HepG2 (cell line): ENCODE measurements around the gene ARMC3. TPM values are rescaled to one million over a fixed set of nuclear protein-coding genes. Genes with fewer than 3 reads are reported as not detected.
"Not testable (repeated sequence)": the region's sequence is repeated elsewhere in the genome, so short reads cannot be mapped to it uniquely, and the experiment has no call there.

Experiments
- ATAC-seq: fragments of 200-7000 bp; cut with Tn5 transposase; 3 replicates; pipeline ENCODE4 v1.9.1; 2020; ENCODE audit warnings: mild to moderate bottlenecking, moderate library complexity
- BruUV-seq: library from RNA; stranded (reverse); fragments of 400-500 nt; replicated peaks from 2 replicates; lab custom pipeline; 2021; lab: Mats Ljungman, UMichigan
- CTCF ChIA-PET: fragments of 300-600 bp; formaldehyde crosslinking; extraction: SDS; loops from one replicate; lab custom pipeline; 2021; ENCODE audit warnings: low total read pairs, inconsistent platforms, low intra/inter-chr PET ratio; lab: Yijun Ruan, JAX
- POLR2A ChIA-PET: fragments of 350-600 bp; sonication (Branson Sonifier 250); formaldehyde crosslinking; loops from one replicate; lab custom pipeline; 2020; ENCODE audit warnings: antibody characterized with exemption, inconsistent platforms; lab: Yijun Ruan, JAX
- DNase-seq: peaks from one replicate; pipeline ENCODE4 v3.0.0-alpha.2; 2015; ENCODE audit warnings: low spot score
- FAIRE-seq: peaks from 3 replicates; lab custom pipeline; 2011; peaks lifted over from hg19 to GRCh38; lab: Jason Lieb, UNC
- H2AFZ ChIP-seq: one replicate; pipeline ENCODE4 v1.6.1; 2011; ENCODE audit warnings: low read length, inconsistent platforms
- H3K27ac ChIP-seq: fragments of 300-600 bp; 3 replicates; pipeline ENCODE4 v1.8.0; 2011; ENCODE audit warnings: mixed run types, mild to moderate bottlenecking, mixed read lengths, low read length, inconsistent platforms; ENCODE audit not compliant: insufficient read depth; ENCODE audit errors: extremely low read length
- H3K27me3 ChIP-seq, 2 experiments: fragments of 200-600 bp in 1 of 2; 2 replicates in 1 of 2; 3 replicates in 1 of 2; pipeline versions ENCODE4 v1.6.0 to v1.8.0; 2011; ENCODE audit warnings: low read length in 2 of 2, mild to moderate bottlenecking in 2 of 2, moderate library complexity in 2 of 2, inconsistent platforms in 1 of 2; ENCODE audit not compliant: insufficient read depth in 2 of 2, control insufficient read depth in 1 of 2
- H3K36me3 ChIP-seq, 2 experiments: fragments of 200-600 bp in 1 of 2; replicated peaks in 1 of 2; 2 replicates in 1 of 2; 3 replicates in 1 of 2; pipeline versions ENCODE4 v1.5.1 to v1.8.0; 2011; ENCODE audit warnings: low read length in 2 of 2, inconsistent platforms in 1 of 2; ENCODE audit not compliant: insufficient read depth in 2 of 2, control insufficient read depth in 1 of 2
- H3K4me1 ChIP-seq: 2 replicates; pipeline ENCODE4 v1.5.1; 2012; ENCODE audit warnings: low read length, inconsistent platforms; ENCODE audit not compliant: insufficient read depth
- H3K4me2 ChIP-seq: 2 replicates; pipeline ENCODE4 v1.6.0; 2011; ENCODE audit warnings: low read depth, low read length, inconsistent platforms
- H3K4me3 ChIP-seq, 3 experiments: fragments of 200-600 bp in 1 of 3; sonication (generic), shearing (Covaris generic) in 1 of 3; replicated peaks in 1 of 3; 2 replicates each; pipeline ENCODE4 v1.5.1; 2011 to 2016; ENCODE audit warnings: low read length in 3 of 3, inconsistent platforms in 2 of 3, low read depth in 2 of 3, mild to moderate bottlenecking in 2 of 3, control low read depth in 1 of 3, mixed read lengths in 1 of 3; ENCODE audit not compliant: insufficient read depth in 1 of 3
- H3K79me2 ChIP-seq: one replicate; pipeline ENCODE4 v1.6.1; 2011; ENCODE audit warnings: low read length, inconsistent platforms; ENCODE audit not compliant: insufficient read depth
- H3K9ac ChIP-seq: 2 replicates; pipeline ENCODE4 v1.6.0; 2011; ENCODE audit warnings: mild to moderate bottlenecking, low read depth, low read length, inconsistent platforms; ENCODE audit not compliant: insufficient read depth
- H3K9me3 ChIP-seq: 2 replicates; pipeline ENCODE4 v1.5.1; 2012; ENCODE audit warnings: mild to moderate bottlenecking, low read length
- H4K20me1 ChIP-seq: 2 replicates; pipeline ENCODE4 v1.6.0; 2011; ENCODE audit warnings: inconsistent platforms, mild to moderate bottlenecking, low read length, moderate library complexity; ENCODE audit not compliant: insufficient read depth
- GLI4 ChIP-seq: sonication (generic); formaldehyde crosslinking; IDR thresholded peaks from 2 replicates; pipeline ENCODE4 v1.5.1; 2020; ENCODE audit warnings: missing genetic modification reagents, mild to moderate bottlenecking, moderate library complexity, borderline replicate concordance
- HNRNPL ChIP-seq: fragments of 200-400 bp; formaldehyde crosslinking; IDR thresholded peaks from 2 replicates; pipeline ENCODE4 v1.6.1; 2017; ENCODE audit warnings: mild to moderate bottlenecking, low read depth, low read length
- LCORL ChIP-seq, 2 experiments: fragments of 450-650 bp in 1 of 2; sonication (generic) in 1 of 2; formaldehyde crosslinking in 1 of 2; IDR thresholded peaks; 2 replicates each; pipeline versions ENCODE4 v1.5.0 to v1.6.1; 2017 to 2020; ENCODE audit warnings: antibody characterized with exemption in 1 of 2, missing genetic modification reagents in 1 of 2
- PLRG1 ChIP-seq: fragments of 450-650 bp; conservative IDR thresholded peaks from 2 replicates; pipeline ENCODE4 v1.6.1; 2016
- RNF2 ChIP-seq: fragments of 450-650 bp; conservative IDR thresholded peaks from 2 replicates; pipeline ENCODE4 v1.6.1; 2016; ENCODE audit warnings: low read depth
- RORA ChIP-seq: sonication (generic); formaldehyde crosslinking; IDR thresholded peaks from 2 replicates; pipeline ENCODE4 v1.5.0; 2020; ENCODE audit warnings: mild to moderate bottlenecking, missing genetic modification reagents, moderate library complexity
- TEAD2 ChIP-seq: sonication (generic); formaldehyde crosslinking; IDR thresholded peaks from 2 replicates; pipeline ENCODE4 v1.9.0; 2021; ENCODE audit warnings: missing genetic modification reagents
- TP53 ChIP-seq: sonication (generic); formaldehyde crosslinking; conservative IDR thresholded peaks from 2 replicates; pipeline ENCODE4 v1.4.0; 2020; ENCODE audit warnings: missing genetic modification reagents
- ZNF549 ChIP-seq: sonication (generic); formaldehyde crosslinking; IDR thresholded peaks from 2 replicates; pipeline ENCODE4 v1.5.0; 2020; ENCODE audit warnings: missing genetic modification reagents
- ZNF577 ChIP-seq: sonication (generic); formaldehyde crosslinking; IDR thresholded peaks from 2 replicates; pipeline ENCODE4 v1.4.0; 2020; ENCODE audit warnings: mild to moderate bottlenecking, low read depth, missing genetic modification reagents, borderline replicate concordance
- ZNF749 ChIP-seq: sonication (generic); formaldehyde crosslinking; IDR thresholded peaks from 2 replicates; pipeline ENCODE4 v1.8.0; 2022; ENCODE audit warnings: mild to moderate bottlenecking, missing genetic modification reagents, moderate library complexity, borderline replicate concordance
- WGBS: methylation state at CpG from one replicate; pipeline ENCODE4 v1.1.6; 2017; ENCODE audit warnings: low lambda C conversion rate; 5-methylcytosine and 5-hydroxymethylcytosine counted together
- in situ Hi-C: cut with HindIII; loops from 2 replicates; pipeline ENCODE4 v1.10.0; 2017; ENCODE audit warnings: low pct_unique_long_range_greater_than_20kb; ENCODE audit not compliant: extremely low pct_ligation_motif_present
- intact Hi-C: fragments of 100-400 bp; cut with micrococcal nuclease; formaldehyde crosslinking; loops from one replicate; pipeline ENCODE4 v1.10.0; 2022; ENCODE audit not compliant: unreplicated experiment
- polyA plus RNA-seq, 8 experiments: library from polyadenylated mRNA; depleted of rRNA in 3 of 8; stranded (reverse) in 7 of 8; unstranded in 1 of 8; fragments of >200 nt; fragmentation: Illumina TruSeq in 4 of 8; extraction: Trizol in 4 of 8; gene quantifications; 2 replicates each; pipeline versions ENCODE4 v1.2.1 to v1.2.3, GENCODE V29; 2011 to 2016; ENCODE audit warnings: low read depth in 4 of 8, missing spikeins in 1 of 8, mixed read lengths in 1 of 8; ENCODE audit not compliant: insufficient read depth in 1 of 8
- total RNA-seq, 5 experiments: library from RNA; depleted of rRNA; stranded (reverse); fragments of >200 nt; fragmentation: Illumina TruSeq; extraction: Trizol; gene quantifications; 2 replicates each; pipeline ENCODE4 v1.2.3, GENCODE V29; 2016; ENCODE audit warnings: low read depth in 1 of 5
- TF ChIP-seq, protein P1 (sequence below): sonication (generic); formaldehyde crosslinking; IDR thresholded peaks from 2 replicates; pipeline ENCODE4 v1.5.0; 2020; ENCODE audit warnings: mild to moderate bottlenecking, missing genetic modification reagents
- TF ChIP-seq, protein P2 (sequence below): IDR thresholded peaks from 2 replicates; pipeline ENCODE4 v1.6.1; 2016; ENCODE audit warnings: mild to moderate bottlenecking

ARMC3 gene
- total and polyA plus RNA-seq, 2 of the 13 experiments (the other 11 are each of a cell fraction or from before 2014, with no cell fraction given): not detected

DNA sequence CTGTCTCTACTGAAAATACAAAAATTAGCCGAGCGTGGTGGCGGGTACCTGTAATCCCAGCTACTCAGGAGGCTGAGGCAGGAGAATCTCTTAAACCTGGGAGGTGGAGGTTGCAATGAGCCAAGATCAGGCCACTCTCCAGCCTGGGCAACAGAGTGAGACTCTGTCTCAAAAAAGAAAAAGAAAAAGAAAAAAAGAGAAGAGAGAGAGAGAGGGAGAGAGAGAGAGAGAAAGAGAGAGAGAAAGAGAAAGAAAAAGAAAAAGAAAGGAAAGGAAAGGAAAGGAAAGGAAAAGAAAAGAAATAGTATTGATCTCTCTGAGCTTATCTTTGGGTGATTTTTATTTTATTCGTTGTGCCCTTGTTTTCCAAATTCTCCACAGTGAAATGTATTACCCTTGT, 1.2 kb downstream of the ARMC3 start:
- H2AFZ ChIP-seq, H3K9ac ChIP-seq, H3K36me3 ChIP-seq, DNase-seq, BruUV-seq, H4K20me1 ChIP-seq, FAIRE-seq, H3K9me3 ChIP-seq, in situ Hi-C loops, H3K4me3 ChIP-seq, H3K27ac ChIP-seq, H3K4me2 ChIP-seq, intact Hi-C loops, POLR2A ChIA-PET, H3K79me2 ChIP-seq, CTCF ChIA-PET, ATAC-seq: not testable (repeated sequence)
- H3K4me1 ChIP-seq: peaks cover 13% of the 10 kb centered on the region
- peaks cover 0 to 17% of the 10 kb centered on the region in 2 experiments; a peak in 2 of 5 replicates for H3K27me3 ChIP-seq
- WGBS: 70% methylated on average over 4 of the region's 4 CpGs

DNA sequence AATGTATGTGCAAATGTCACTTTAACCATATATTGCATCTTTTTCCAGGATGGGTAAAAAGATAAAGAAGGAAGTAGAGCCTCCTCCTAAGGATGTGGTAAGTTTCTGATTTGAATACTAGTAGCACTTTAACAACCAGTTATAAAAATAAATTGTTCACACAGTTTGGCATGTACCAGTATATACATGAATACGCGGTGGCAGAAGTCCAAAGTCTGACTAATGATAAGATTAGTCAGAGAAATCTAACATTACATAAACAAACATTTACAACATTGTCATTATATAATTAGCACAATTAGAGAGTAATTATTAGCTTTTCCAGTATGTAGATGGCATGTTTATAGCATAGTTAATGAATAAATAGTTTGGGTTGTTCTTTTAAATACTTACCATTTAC, 4.1 kb downstream of the ARMC3 start:
- DNase-seq (no peak), FAIRE-seq (no peak), ATAC-seq (no peak)
- Histone ChIP-seq H3K9ac (no peak overlapping the region), H3K27ac (no peak overlapping the region), H3K36me3 (no peaks in the 10 kb centered on the region), H3K27me3 (peaks cover 0 to 16% of the 10 kb centered on the region in 2 experiments; a peak in 2 of 5 replicates), H3K79me2 (no peaks in the 10 kb centered on the region), H2AFZ (no peak overlapping the region), H4K20me1 (no peaks in the 10 kb centered on the region), H3K4me3 (no peak overlapping the region), H3K4me1 (peaks cover 13% of the 10 kb centered on the region), H3K4me2 (no peak overlapping the region), H3K9me3 (no peaks in the 10 kb centered on the region)
- 3% methylated on average over 2 of the region's 2 CpGs for WGBS
- ChIA-PET POLR2A (no interaction called here), CTCF (no interaction called here)
- BruUV-seq: no TSS peak
- in situ Hi-C loops (no loop called here), intact Hi-C loops (no loop called here)
- TF ChIP-seq, protein P1, sequence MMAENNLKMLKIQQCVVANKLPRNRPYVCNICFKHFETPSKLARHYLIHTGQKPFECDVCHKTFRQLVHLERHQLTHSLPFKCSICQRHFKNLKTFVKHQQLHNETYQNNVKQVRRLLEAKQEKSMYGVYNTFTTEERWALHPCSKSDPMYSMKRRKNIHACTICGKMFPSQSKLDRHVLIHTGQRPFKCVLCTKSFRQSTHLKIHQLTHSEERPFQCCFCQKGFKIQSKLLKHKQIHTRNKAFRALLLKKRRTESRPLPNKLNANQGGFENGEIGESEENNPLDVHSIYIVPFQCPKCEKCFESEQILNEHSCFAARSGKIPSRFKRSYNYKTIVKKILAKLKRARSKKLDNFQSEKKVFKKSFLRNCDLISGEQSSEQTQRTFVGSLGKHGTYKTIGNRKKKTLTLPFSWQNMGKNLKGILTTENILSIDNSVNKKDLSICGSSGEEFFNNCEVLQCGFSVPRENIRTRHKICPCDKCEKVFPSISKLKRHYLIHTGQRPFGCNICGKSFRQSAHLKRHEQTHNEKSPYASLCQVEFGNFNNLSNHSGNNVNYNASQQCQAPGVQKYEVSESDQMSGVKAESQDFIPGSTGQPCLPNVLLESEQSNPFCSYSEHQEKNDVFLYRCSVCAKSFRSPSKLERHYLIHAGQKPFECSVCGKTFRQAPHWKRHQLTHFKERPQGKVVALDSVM: no peak
- TF ChIP-seq ZNF749 (CRISPR knock-in tag) (no peak), TP53 (CRISPR knock-in tag) (no peak), RNF2 (no peak), GLI4 (CRISPR knock-in tag) (no peak), HNRNPL (no peak), ZNF549 (CRISPR knock-in tag) (no peak), LCORL (IDR thresholded peaks at IDR 0.05) (no peak), LCORL (CRISPR knock-in tag; IDR thresholded peaks at IDR 0.05) (no peak), ZNF577 (no peak), RORA (CRISPR knock-in tag) (no peak), PLRG1 (no peak), TEAD2 (no peak)
- TF ChIP-seq, protein P2, sequence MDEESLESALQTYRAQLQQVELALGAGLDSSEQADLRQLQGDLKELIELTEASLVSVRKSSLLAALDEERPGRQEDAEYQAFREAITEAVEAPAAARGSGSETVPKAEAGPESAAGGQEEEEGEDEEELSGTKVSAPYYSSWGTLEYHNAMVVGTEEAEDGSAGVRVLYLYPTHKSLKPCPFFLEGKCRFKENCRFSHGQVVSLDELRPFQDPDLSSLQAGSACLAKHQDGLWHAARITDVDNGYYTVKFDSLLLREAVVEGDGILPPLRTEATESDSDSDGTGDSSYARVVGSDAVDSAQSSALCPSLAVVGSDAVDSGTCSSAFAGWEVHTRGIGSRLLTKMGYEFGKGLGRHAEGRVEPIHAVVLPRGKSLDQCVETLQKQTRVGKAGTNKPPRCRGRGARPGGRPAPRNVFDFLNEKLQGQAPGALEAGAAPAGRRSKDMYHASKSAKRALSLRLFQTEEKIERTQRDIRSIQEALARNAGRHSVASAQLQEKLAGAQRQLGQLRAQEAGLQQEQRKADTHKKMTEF (CRISPR knock-in tag): no peak
